GM19043 (cell line): ENCODE measurements around the gene PXK.

Experiments
- ATAC-seq: cut with Tn5 transposase; IDR thresholded peaks from one replicate; pipeline ENCODE4 v1.9.1; 2021; ENCODE audit warnings: low read depth; ENCODE audit not compliant: unreplicated experiment

The PXK gene

GRCh38 chr3:58441514-58442450, 109.1 kb downstream of the PXK start:
- ATAC-seq, result no peak

DNA sequence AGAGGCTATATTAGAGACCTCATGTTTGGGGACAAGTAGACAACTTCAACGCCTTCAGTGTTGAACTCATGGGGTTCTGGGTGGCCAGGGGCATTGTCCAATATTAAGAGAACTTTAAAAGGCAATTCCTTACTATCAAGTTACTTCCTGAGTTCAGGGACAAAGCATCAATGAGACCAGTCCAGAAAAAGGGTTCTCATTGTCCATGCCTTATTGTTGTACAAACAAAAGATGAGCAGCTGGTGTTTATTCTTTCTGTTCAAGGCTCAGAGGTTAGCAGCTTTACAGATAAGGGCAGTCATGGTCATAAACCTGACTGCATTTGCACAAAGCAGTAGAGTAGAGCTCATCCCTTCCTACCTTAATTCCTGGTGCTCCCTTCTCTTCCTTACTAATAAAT, 119.5 kb downstream of the PXK start:
- no peak for ATAC-seq

DNA sequence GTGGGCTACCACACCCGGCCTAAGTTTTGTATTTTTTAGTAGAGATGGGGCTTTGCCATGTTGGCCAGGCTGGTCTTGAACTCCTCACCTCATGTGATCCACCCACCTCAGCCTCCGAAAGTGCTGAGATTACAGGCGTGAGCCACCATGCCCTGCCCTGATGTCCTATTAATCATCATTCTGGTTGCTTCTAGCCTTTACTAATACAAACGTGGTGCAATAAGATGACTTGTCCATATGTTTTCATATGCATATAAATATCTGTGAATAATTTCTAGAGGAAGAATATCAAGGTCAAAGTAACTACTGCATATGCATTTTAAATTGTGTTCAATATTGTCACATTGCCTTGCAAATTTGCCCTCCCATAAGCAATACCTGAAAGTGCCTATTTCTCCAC, 126.5 kb downstream of the PXK start:
- no peak for ATAC-seq

- no peak for ATAC-seq
These were observed 130.1 kb downstream of the PXK start for GRCh38 chr3:58462829-58463180.

GRCh38 chr3:58463181-58463941, 130.7 kb downstream of the PXK start:
- peak; percentile 82 for ATAC-seq

- no peak for ATAC-seq
These were observed 131.2 kb downstream of the PXK start for GRCh38 chr3:58463942-58464271.

DNA sequence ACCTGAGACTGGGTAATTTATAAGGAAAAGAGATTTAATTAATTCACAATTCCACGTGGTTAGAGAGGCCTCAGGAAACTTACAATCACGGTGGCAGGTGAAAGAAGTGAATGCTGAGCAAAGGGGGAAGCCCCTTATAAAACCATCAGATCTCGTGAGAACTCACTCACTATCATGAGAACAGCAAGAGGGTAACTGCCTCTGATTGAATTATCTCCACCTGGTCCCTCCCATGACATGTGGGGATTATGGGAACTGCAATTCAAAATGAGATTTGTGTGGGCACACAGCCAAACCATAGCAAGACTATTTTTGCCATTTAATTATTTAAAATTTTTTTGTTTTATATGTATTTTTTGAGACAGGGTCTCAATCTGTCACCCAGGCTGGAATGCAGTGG, 132.2 kb downstream of the PXK start:
- ATAC-seq, result no peak

- no peak for ATAC-seq
These were observed 134.3 kb downstream of the PXK start for GRCh38 chr3:58466899-58467563.

- no peak for ATAC-seq
These were observed 136.4 kb downstream of the PXK start for GRCh38 chr3:58469096-58469495.

GRCh38 chr3:58470363-58471024, 137.8 kb downstream of the PXK start:
- no peak for ATAC-seq

- ATAC-seq, result no peak
These were observed 138.6 kb downstream of the PXK start for GRCh38 chr3:58471025-58471887.

- ATAC-seq, result no peak
These were observed 140.6 kb downstream of the PXK start for GRCh38 chr3:58473275-58473674.

GRCh38 chr3:58474348-58474911, 141.7 kb downstream of the PXK start:
- ATAC-seq, result no peak

GRCh38 chr3:58474967-58475578, 142.4 kb downstream of the PXK start:
- no peak for ATAC-seq
